Measurements from ENCODE around the gene ANKS1A. TPM values are rescaled to one million over a fixed set of nuclear protein-coding genes. Genes with fewer than 3 reads are reported as not detected.

ANKS1A gene
- total RNA-seq, 1 experiment from 2014 or later, result 24.0 TPM

GRCh38 chr6:35076997-35077712, 188.1 kb downstream of the ANKS1A start:
- no peaks in the 10 kb centered on the region for H3K9me3 Mint-ChIP-seq (ENCODE audit: unreplicated experiment)
- H3K27me3 Mint-ChIP-seq (ENCODE audit: insufficient read depth, unreplicated experiment), result no peaks in the 10 kb centered on the region
- no peaks in the 10 kb centered on the region for H3K4me1 Mint-ChIP-seq (ENCODE audit: low read depth, unreplicated experiment)
- no peak overlapping the region for H3K4me3 ChIP-seq (ENCODE audit: low read depth, low read length)
- peaks cover 19% of the 10 kb centered on the region for H3K36me3 Mint-ChIP-seq (ENCODE audit: insufficient read depth, unreplicated experiment)
- no peak overlapping the region for H3K27ac Mint-ChIP-seq (ENCODE audit: unreplicated experiment)
- H3K9me3 ChIP-seq, result no peaks in the 10 kb centered on the region
- TF ChIP-seq CTCF (IDR thresholded peaks at IDR 0.05; ENCODE audit: insufficient read depth in 1 of 2, low read depth in 1 of 2, low read length in 1 of 2, severe bottlenecking in 1 of 2, unreplicated experiment in 1 of 2), result no peak
- ChIA-PET CTCF (interaction anchor here (0.6 kb wide), 1 partner anchor 63 kb away, joined by 3 read pairs; no protein-coding TSS in a partner anchor), POLR2A (no interaction called here)
- no peak for DNase-seq
- H3K36me3 ChIP-seq (ENCODE audit: control insufficient read depth, insufficient read depth, low read length), result no peaks in the 10 kb centered on the region
- H3K4me1 ChIP-seq, result no peaks in the 10 kb centered on the region
- H3K4me3 Mint-ChIP-seq (ENCODE audit: unreplicated experiment), result no peak overlapping the region
- no peaks in the 10 kb centered on the region for H3K27me3 ChIP-seq (replicated peaks; ENCODE audit: control insufficient read depth, insufficient read depth, low read length)
- intact Hi-C loops (cut with micrococcal nuclease; ENCODE audit: unreplicated experiment), result no loop called here
- no TSS peak for BruUV-seq (replicated peaks)

GRCh38 chr6:35077713-35078105, 188.7 kb downstream of the ANKS1A start:
- no TSS peak for BruUV-seq (replicated peaks)
- Histone ChIP-seq H3K36me3 (ENCODE audit: control insufficient read depth, insufficient read depth, low read length) (no peaks in the 10 kb centered on the region), H3K27me3 (replicated peaks; ENCODE audit: control insufficient read depth, insufficient read depth, low read length) (no peaks in the 10 kb centered on the region), H3K4me1 (no peaks in the 10 kb centered on the region), H3K4me3 (ENCODE audit: low read depth, low read length) (no peak overlapping the region), H3K9me3 (no peaks in the 10 kb centered on the region)
- H3K4me3 Mint-ChIP-seq (ENCODE audit: unreplicated experiment), result no peak overlapping the region
- intact Hi-C loops (cut with micrococcal nuclease; ENCODE audit: unreplicated experiment), result no loop called here
- H3K36me3 Mint-ChIP-seq (ENCODE audit: insufficient read depth, unreplicated experiment), result peaks cover 24% of the 10 kb centered on the region
- TF ChIP-seq CTCF (IDR thresholded peaks at IDR 0.05; ENCODE audit: insufficient read depth in 1 of 2, low read depth in 1 of 2, low read length in 1 of 2, severe bottlenecking in 1 of 2, unreplicated experiment in 1 of 2), result no peak
- POLR2A ChIA-PET, result no interaction called here
- DNase-seq, result no peak
- CTCF ChIA-PET, result no interaction called here
- no peaks in the 10 kb centered on the region for H3K4me1 Mint-ChIP-seq (ENCODE audit: low read depth, unreplicated experiment)
- no peaks in the 10 kb centered on the region for H3K9me3 Mint-ChIP-seq (ENCODE audit: unreplicated experiment)
- H3K27ac Mint-ChIP-seq (ENCODE audit: unreplicated experiment), result no peak overlapping the region
- H3K27me3 Mint-ChIP-seq (ENCODE audit: insufficient read depth, unreplicated experiment), result no peaks in the 10 kb centered on the region

- intact Hi-C loops (cut with micrococcal nuclease; ENCODE audit: unreplicated experiment), result no loop called here
- Mint-ChIP-seq H3K27ac (ENCODE audit: unreplicated experiment) (no peak overlapping the region), H3K4me1 (ENCODE audit: low read depth, unreplicated experiment) (no peaks in the 10 kb centered on the region), H3K36me3 (ENCODE audit: insufficient read depth, unreplicated experiment) (peaks cover 25% of the 10 kb centered on the region), H3K4me3 (ENCODE audit: unreplicated experiment) (no peak overlapping the region), H3K27me3 (ENCODE audit: insufficient read depth, unreplicated experiment) (no peaks in the 10 kb centered on the region), H3K9me3 (ENCODE audit: unreplicated experiment) (no peaks in the 10 kb centered on the region)
- no peaks in the 10 kb centered on the region for H3K27me3 ChIP-seq (replicated peaks; ENCODE audit: control insufficient read depth, insufficient read depth, low read length)
- ChIA-PET CTCF (no interaction called here), POLR2A (no interaction called here)
- no peaks in the 10 kb centered on the region for H3K36me3 ChIP-seq (ENCODE audit: control insufficient read depth, insufficient read depth, low read length)
- no TSS peak for BruUV-seq (replicated peaks)
- no peaks in the 10 kb centered on the region for H3K9me3 ChIP-seq
- H3K4me3 ChIP-seq (ENCODE audit: low read depth, low read length), result no peak overlapping the region
- no peaks in the 10 kb centered on the region for H3K4me1 ChIP-seq
- TF ChIP-seq CTCF (IDR thresholded peaks at IDR 0.05; ENCODE audit: insufficient read depth in 1 of 2, low read depth in 1 of 2, low read length in 1 of 2, severe bottlenecking in 1 of 2, unreplicated experiment in 1 of 2), result no peak
- DNase-seq, result peak in 1 of 2 experiments; percentile 25
Measured at GRCh38 chr6:35078226-35078850, 189.3 kb downstream of the ANKS1A start.
